K562 (cell line): Measurements from ENCODE around the gene PIGM. TPM values are rescaled to one million over a fixed set of nuclear protein-coding genes. Genes with fewer than 3 reads are reported as not detected.

Experiments
- AFF1 ChIP-seq, 2 experiments: fragments of 450-650 bp; IDR thresholded peaks; 2 replicates each; pipeline ENCODE4 v1.6.1; 2018; ENCODE audit warnings: mild to moderate bottlenecking in 2 of 2, low read depth in 1 of 2; ENCODE audit not compliant: partially characterized antibody in 2 of 2
- GATAD2B ChIP-seq: fragments of 450-650 bp; IDR thresholded peaks from 2 replicates; pipeline ENCODE4 v1.6.1; 2017; ENCODE audit warnings: mild to moderate bottlenecking, borderline replicate concordance
- PRMT5 ChIP-seq: sonication (generic); formaldehyde crosslinking; IDR thresholded peaks from 2 replicates; pipeline ENCODE4 v1.5.0; 2020; ENCODE audit warnings: missing genetic modification reagents
- RREB1 ChIP-seq: fragments of 250-450 bp; sonication (Bioruptor Pico); IDR thresholded peaks from 2 replicates; pipeline ENCODE4 v1.4.0; 2020
- ZBTB40 ChIP-seq, 2 experiments: fragments of 450-650 bp in 1 of 2; sonication (generic) in 1 of 2; formaldehyde crosslinking in 1 of 2; IDR thresholded peaks; 2 replicates each; pipeline versions ENCODE4 v1.7.1 to v1.9.0; 2016 to 2022; ENCODE audit warnings: inconsistent platforms in 1 of 2, mild to moderate bottlenecking in 1 of 2, missing genetic modification reagents in 1 of 2
- polyA plus RNA-seq, 8 experiments: library from polyadenylated mRNA; depleted of rRNA in 4 of 8; stranded (reverse) in 5 of 8; unstranded in 3 of 8; fragments of >200 nt; fragmentation: Nextera tagmentation in 2 of 8; fragmentation: Illumina TruSeq in 1 of 8; extraction: Ambion mirVana in 2 of 8; extraction: Trizol in 1 of 8; gene quantifications; 2 replicates each; pipeline versions ENCODE4 v1.2.1 to v1.2.3, GENCODE V29; 2011 to 2014; ENCODE audit warnings: inconsistent platforms in 1 of 8, missing spikeins in 1 of 8
- total RNA-seq, 7 experiments: library from RNA; depleted of rRNA in 6 of 7; stranded (reverse); fragments of >200 nt in 6 of 7; fragmentation: Illumina TruSeq in 2 of 7; extraction: Trizol in 2 of 7; gene quantifications; 2 replicates each; pipeline versions ENCODE4 v1.2.1 to v1.2.3, GENCODE V29; 2011 to 2021; ENCODE audit warnings: low replicate concordance in 1 of 7

Gene PIGM
- total and polyA plus RNA-seq, 9 of the 15 experiments (the other 6 are each of a cell fraction or from before 2014, with no cell fraction given), result 2.6 to 6.7 (median 4.3) TPM

- TF ChIP-seq AFF1 (IDR thresholded peaks at IDR 0.05; ENCODE audit: low read depth in 1 of 2, partially characterized antibody in 2 of 2) (peak in 1 of 2 experiments; percentile 92), PRMT5 (no peak), RREB1 (CRISPR knock-in tag) (no peak), ZBTB40 (IDR thresholded peaks at IDR 0.05) (peak; percentile 55; the same call in 1 of the 2 replicates), ZBTB40 (CRISPR knock-in tag; IDR thresholded peaks at IDR 0.05) (no peak), GATAD2B (no peak; the same call in 1 of the 2 replicates)
These were observed 14.8 kb upstream of the PIGM start (continued) for GRCh38 chr1:160046494-160047110.
